H54 (cell line): Measurements from ENCODE around the gene MAGI2.
A peak's percentile ranks its signal among the peaks of the same experiment; 100 is the strongest.

Experiments
- DNase-seq: peaks from one replicate; pipeline ENCODE4 v3.0.0; 2011; ENCODE audit warnings: low spot score, mixed read lengths; ENCODE audit not compliant: insufficient read length
- FAIRE-seq: peaks from 3 replicates; lab custom pipeline; 2011; peaks lifted over from hg19 to GRCh38; lab: Jason Lieb, UNC
- POLR2A ChIP-seq: IDR thresholded peaks from 2 replicates; pipeline ENCODE4 v1.6.1; 2011; ENCODE audit warnings: low read depth, mild to moderate bottlenecking, low read length

The MAGI2 gene

DNA sequence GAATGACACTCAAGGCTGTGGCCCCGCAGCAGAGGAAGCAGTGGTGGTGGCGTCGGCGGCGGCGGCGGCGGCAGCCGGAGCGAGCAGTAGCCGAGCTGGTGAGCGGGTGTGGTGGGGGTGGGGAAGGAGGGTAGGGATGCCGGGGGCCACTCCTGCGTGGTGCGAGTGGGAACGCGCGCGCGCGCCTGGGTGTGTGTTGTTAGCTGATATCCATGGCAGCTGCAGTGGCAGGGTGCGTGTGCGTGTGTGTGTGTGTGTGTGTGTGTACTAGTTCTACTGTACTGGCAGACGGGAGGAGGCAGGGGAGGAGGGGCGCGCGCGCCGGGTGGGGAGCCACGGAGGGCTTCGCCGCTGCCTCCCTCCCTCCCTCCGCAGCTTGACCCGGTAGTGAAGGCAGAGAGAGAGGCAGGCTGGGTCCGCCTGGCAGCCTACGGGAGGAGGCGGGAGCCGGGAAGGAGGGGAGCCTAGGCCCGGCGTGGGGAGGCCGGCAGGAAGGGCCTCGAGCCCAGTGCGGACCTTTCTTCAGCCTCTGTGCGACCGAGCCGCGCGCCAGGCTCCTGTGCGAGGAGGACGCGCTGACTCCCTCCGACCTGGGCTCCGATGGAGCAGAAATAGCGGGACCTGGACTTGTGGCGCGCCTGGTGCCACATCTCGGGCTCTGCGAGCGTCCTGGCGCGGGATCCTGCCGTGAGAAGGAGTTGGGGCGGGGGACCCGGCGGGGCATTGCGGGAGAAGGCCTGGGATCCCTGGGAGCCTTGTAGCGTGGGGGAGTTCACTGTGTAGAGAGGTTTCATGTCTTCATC lies at the start of gene MAGI2:
TSS of gene MAGI2 (minus strand) at position 110 of the 803 bp plus-strand sequence. CDS start 347 bp downstream, outside the sequence.
- peak; percentile 50 for TF ChIP-seq POLR2A
- peak; percentile 44 for DNase-seq
- no peak for FAIRE-seq

DNA sequence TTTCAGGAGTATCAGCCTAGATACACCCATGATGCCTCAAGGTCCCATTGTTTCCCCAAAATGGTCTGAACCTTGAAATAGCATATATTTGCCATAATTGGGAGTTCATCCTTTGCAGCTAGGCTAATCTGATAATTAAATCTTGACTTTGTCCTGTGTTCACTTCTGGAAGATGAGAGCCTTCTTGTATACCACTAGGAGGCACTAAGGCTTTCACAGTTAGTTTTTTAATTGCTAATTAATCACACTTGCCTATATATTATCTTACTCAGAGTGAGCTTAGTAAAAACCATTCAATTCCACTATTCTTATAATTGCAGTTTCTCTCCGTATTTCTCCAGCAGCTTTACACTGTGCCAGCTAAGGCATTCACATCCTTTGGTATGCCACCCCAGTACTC lies 48.7 kb upstream of the MAGI2 start:
- no peak for DNase-seq
- FAIRE-seq, result no peak
- no peak for TF ChIP-seq POLR2A

DNA sequence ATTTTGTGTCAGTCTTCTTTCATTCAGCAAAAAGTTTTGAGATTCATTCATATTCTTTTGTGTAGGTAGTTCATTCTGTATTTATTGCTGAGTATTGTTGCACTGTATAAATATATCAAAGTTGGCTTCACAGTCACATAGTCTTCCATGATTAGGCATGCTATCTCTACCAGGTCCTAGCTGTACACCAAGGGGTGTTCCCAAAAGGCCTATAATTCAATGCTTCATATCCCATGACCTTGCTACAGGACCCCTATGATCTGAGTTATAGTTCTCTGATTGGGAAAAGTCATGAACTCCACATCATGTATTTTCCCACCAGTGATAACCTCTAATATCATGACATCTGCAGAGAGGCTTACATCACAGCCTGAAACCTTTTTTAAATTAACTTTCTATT lies 47.3 kb upstream of the MAGI2 start:
- FAIRE-seq (no peak), DNase-seq (no peak)
- TF ChIP-seq POLR2A, result no peak

DNA sequence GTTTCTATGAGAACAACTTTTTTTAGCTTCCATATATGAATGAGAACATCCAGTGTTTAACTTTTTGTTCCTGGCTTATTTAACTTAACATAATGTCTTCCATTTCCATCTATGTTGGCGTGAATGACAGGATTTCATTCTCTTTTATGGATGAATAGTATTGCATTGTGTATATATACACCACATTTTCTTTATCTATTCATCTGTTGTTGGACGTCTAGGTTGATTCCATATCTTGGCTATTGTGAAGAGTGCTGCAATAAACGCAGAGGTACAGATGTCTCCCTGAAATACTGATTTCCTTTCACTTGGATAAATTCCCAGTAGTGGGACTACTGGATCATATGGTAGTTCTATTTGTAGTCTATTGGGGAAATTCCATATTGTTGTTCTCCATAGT lies 44.3 kb upstream of the MAGI2 start:
- DNase-seq (no peak), FAIRE-seq (no peak)
- no peak for TF ChIP-seq POLR2A

DNA sequence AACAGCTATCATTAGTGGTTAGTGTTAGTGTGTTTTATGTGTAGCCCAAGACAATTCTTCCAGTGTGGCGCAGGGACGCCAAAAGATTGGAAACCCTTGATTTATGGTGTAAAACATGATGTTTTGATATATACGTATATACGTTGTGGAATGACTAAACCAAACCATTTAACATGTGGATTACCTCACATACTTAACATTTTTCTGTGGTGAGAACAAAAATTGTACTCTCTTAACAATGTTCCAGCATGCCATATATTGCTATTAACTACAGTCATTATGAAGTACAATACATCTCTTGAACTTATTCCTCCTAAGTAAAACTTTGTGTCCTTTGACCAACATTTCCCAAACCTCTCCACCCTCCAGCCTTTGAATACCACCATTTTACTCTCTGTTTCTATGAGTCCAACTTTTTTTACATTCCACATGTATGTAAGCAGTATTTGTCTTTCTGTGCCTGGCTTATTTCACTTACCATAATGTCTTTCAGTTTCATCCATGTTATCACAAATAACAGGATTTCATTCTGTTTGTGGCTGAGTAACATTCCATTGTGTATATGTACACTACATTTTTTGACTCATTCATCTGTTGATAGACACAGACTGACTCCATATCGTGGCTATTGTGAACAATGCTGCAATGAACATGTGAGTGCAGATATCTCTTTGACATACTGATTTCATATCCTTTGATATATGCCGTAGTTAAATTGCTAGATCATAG lies 42.2 kb upstream of the MAGI2 start:
- no peak for TF ChIP-seq POLR2A
- FAIRE-seq, result peak; percentile 97
- no peak for DNase-seq

DNA sequence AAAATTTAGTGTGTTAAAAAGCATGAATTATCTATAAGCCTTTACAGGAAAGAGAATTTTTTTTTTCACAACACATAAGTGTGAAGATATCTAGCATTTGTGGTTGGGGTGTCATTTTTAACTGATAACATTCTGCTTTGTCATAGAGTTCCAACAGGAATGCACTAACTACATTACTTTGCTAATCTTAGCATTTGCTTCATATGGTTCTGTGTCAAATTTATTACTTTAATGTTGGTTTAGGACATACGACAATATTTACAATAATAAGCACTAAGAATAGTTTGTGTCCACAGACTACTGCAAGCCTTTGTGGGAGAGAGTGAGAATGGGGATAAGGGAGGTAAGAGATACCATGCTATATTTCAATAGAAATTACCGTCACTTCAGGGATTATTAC lies 40.6 kb upstream of the MAGI2 start:
- DNase-seq (no peak), FAIRE-seq (no peak)
- no peak for TF ChIP-seq POLR2A

DNA sequence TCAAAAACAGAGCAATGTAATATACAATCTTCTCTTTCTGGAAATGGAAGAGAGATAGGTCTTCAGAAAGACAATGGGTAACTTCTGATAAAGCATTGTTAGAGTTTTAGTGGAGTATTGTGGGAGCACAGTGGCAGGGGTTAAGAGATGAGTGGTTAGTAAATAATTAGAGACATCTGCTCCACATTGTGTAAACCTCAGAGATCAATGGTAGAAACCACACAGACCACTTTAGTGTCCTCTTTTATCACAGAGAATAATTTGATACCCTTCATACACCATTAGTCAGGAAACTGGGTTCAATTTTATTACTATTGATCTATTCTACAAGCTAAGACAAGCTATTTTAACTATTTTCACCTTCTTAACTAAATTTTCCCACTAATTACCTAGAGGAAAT lies 35.9 kb upstream of the MAGI2 start:
- DNase-seq, result no peak
- FAIRE-seq, result no peak
- no peak for TF ChIP-seq POLR2A

DNA sequence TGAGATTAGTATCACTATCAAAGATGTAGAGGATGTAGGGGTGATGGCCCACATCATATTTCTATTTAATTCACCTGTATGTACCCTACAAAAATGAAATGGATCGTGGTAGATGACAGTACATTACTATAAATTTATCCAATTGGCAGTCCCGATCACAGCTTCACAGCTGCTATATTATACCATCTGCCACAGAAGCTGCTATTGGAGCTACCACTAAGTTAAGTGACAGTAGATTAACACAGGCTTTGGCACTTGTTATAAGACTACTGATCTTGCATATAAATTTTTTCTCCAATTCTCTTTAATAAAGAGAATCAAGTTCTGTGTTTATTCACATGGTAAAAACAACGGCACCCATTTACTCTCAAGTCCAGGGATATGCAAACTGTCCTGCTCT lies 24.9 kb upstream of the MAGI2 start:
- TF ChIP-seq POLR2A, result no peak
- no peak for FAIRE-seq
- DNase-seq, result no peak

DNA sequence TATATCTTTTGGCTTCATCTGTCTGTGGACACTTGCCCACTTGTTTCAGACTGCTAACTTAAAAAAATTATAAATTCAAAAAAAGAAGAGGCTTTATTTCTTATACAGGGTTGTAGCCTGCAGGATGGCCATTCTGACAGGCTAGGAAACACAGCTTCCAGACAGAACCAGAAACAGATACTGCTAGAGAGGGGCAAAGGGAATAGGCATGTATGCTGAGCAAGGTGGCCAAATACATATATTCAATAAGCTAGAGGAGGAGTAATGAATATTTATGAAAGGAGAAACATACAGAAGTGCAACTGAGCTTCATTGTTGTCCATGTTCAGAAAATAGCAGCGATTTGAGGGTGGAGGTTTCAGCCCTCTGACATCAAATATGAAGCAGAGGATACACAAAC lies 22.0 kb upstream of the MAGI2 start:
- no peak for TF ChIP-seq POLR2A
- FAIRE-seq (no peak), DNase-seq (no peak)

DNA sequence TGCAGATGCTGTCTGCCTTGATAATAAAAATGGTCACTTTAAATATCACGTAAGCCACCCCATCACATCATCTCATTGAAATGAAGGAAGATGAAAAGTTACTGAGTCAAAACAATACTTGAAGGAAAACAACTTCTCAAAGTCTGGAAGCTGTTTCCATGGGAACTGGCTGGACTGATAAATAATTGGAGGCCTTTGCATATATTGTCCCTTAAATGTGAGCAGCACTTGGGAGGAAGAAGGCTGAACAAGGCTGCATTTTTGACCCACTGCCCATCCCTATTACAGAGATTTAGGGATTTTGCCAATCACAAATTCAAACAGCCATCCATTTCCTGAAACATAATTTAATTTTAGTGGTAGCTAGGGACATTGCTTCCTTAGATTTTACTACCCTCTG lies 18.2 kb upstream of the MAGI2 start:
- no peak for TF ChIP-seq POLR2A
- FAIRE-seq, result no peak
- no peak for DNase-seq

DNA sequence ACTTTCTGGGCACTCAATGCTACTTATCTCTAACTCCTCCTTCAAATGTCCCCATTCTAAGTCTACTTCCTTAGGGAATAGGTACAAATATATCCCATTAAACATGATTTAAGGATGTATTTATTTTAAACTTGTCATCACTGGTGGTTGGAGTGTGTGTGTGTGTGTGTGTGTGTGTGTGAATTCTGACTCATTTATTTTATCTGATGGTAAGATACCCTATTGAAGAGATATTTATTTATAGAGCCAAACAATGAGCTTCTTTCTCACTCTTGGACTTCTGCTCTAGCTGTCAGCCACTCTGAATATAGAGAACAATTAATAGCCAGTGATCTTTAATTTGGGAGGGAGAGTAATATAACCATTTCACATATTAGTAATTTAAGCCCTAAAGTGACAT lies 17.8 kb upstream of the MAGI2 start:
- TF ChIP-seq POLR2A, result no peak
- FAIRE-seq, result no peak
- DNase-seq, result no peak

DNA sequence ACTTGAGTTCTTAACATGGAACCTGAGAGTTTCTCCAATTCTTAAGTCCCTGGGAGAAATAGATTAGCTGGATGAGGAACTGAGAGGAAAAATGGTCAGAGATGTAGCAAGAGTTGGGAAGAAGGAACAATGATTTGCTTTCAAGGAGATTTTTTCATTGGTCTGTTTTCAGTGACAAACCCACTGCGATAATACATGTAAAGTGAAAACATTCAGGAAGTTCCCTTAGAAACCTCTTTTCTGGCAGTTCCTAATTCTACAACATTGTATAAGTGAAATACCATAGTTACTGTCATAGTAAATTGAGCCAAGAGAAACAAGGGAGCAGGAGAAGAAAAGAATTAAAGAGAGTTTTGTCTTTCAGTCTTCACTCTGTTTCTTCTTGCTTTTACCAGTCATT lies 12.1 kb upstream of the MAGI2 start:
- FAIRE-seq (peak; percentile 20), DNase-seq (no peak)
- TF ChIP-seq POLR2A, result no peak

DNA sequence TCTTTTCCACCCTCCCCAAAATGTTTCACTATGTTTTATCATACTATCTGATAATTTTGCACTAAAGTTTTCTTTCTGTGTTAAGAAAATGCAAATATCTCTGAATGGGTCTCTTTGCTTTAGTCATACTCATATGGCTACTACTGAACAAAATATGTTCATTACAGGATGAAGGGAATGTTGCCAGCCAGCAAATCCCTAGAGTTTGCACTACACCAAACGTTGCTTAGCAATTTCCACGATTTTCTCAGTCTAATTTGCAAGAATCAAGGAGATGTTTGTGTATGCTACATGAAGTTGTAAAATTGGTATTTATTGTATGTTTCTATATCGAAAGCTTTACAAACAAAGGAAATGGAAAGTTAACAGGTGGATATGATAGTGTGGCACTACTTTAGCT lies 10.6 kb upstream of the MAGI2 start:
- no peak for FAIRE-seq
- no peak for TF ChIP-seq POLR2A
- DNase-seq, result no peak

DNA sequence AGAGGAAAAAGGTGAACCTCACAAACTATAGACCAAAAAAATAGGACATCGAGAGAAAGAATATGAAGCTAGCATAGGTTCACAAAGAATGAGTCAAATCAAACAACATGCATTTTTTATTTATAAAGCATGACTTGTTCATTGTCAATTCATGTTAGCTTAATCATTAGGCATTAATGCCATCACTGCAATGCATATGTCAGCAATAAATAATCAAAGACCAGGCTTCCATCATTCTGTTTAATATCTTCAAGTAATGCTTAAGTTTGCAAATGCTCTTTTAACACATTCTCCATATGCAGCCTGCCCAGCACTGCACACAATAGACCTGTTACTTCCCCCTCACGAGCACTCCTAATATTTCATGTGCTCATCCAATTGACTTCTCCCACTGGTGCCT lies 8.9 kb upstream of the MAGI2 start:
- no peak for TF ChIP-seq POLR2A
- FAIRE-seq, result no peak

DNA sequence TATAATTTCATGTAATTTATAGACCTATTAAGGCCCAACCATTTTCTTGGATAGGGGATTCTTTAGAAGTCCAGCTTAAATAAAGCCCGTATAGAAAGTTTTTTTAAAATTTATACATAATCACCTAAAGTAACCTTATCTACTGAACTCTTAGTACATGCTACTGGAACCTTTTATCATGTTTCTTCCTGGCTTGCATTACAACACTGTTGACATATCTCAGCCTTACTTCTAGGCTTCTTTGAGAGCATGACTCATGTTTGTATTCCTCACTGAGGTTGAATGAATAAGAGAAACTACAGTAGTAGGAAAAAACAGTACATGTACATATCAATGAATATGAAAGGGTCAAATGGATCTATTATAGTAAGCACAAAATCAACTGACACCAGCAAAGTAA lies 8.2 kb upstream of the MAGI2 start:
- peak; percentile 96 for FAIRE-seq
- peak; percentile 10 for DNase-seq
- TF ChIP-seq POLR2A, result no peak

More for the DNA sequence above, 8.9 kb upstream of the MAGI2 start:
- no peak for DNase-seq
